Left lung (tissue), 10 donors: ENCODE measurements around the gene ATP10A. TPM values are rescaled to one million over a fixed set of nuclear protein-coding genes. Genes with fewer than 3 reads are reported as not detected.

Experiments
- ATAC-seq: fragments of 200-7000 bp; cut with Tn5 transposase; one replicate; pipeline ENCODE4 v1.9.1; 2020; ENCODE audit warnings: moderate library complexity
- DNase-seq, 4 donors: peaks; one replicate each; pipeline ENCODE4 v3.0.0-alpha.2; 2013 to 2020
- H3K27ac ChIP-seq, 2 donors: fragments of 200-600 bp; sonication (generic) in 1 of 2; one replicate each; pipeline versions ENCODE4 v1.5.0 to v1.8.0; 2020 to 2021
- H3K27me3 ChIP-seq, 2 donors: fragments of 200-600 bp; sonication (generic) in 1 of 2; one replicate each; pipeline versions ENCODE4 v1.5.0 to v1.8.0; 2020 to 2021
- H3K36me3 ChIP-seq, 2 donors: fragments of 200-600 bp; sonication (generic) in 1 of 2; one replicate each; pipeline versions ENCODE4 v1.5.0 to v1.8.0; 2020 to 2021
- H3K4me1 ChIP-seq, 2 donors: fragments of 200-600 bp; one replicate each; pipeline ENCODE4 v1.8.0; 2021
- H3K4me3 ChIP-seq, 2 donors: fragments of 200-600 bp; sonication (generic) in 1 of 2; one replicate each; pipeline versions ENCODE4 v1.5.0 to v1.8.0; 2020 to 2021; ENCODE audit warnings: mild to moderate bottlenecking in 1 of 2
- H3K9me3 ChIP-seq, 2 donors: fragments of 200-600 bp; sonication (generic) in 1 of 2; one replicate each; pipeline versions ENCODE4 v1.5.0 to v1.8.0; 2020 to 2021
- CTCF ChIP-seq, 2 donors: fragments of 200-600 bp; sonication (generic) in 1 of 2; IDR thresholded peaks; one replicate each; pipeline versions ENCODE4 v1.5.0 to v1.8.0; 2021; ENCODE audit warnings: antibody characterized with exemption in 2 of 2
- intact Hi-C, 2 donors: fragments of 100-400 bp; cut with DNase I; formaldehyde crosslinking; loops; one replicate each; pipeline versions ENCODE4 v1.11.2 to v1.14.2; 2022
- polyA plus RNA-seq, 6 donors: library from polyadenylated mRNA; unstranded; fragments of 120-200 nt; gene quantifications; one replicate each; pipeline ENCODE4 v1.2.1, GENCODE V29; 2013; ENCODE audit not compliant: insufficient read length in 6 of 6
- total RNA-seq, 2 donors: library from RNA; stranded (reverse); fragmentation: NEBNext Ultra II Directional; extraction: Animal tissue kit (Norgen Biotek cat#: 25700); gene quantifications; one replicate each; pipeline ENCODE4 v1.2.1, GENCODE V29; 2021
- donor health status: DM: no; HTN: yes; CAD: no.
- donor health status: DM: no; HTN: no; CAD: no.

The ATP10A gene
- total and polyA plus RNA-seq, 8 donors = 0.70 to 46.1 (median 0.87) TPM

GRCh38 chr15:25724899-25725298 is 138.2 kb downstream of the ATP10A start:
- H3K9me3 ChIP-seq = no peaks in the 10 kb centered on the region
- TF ChIP-seq CTCF (IDR thresholded peaks at IDR 0.05) = no peak
- no peak for ATAC-seq
- H3K4me3 ChIP-seq = no peak overlapping the region
- no peak for DNase-seq
- no peak overlapping the region for H3K27ac ChIP-seq
- H3K27me3 ChIP-seq = no peaks in the 10 kb centered on the region
- no peaks in the 10 kb centered on the region for H3K4me1 ChIP-seq
- peaks cover 0 to 15% of the 10 kb centered on the region in 2 donors for H3K36me3 ChIP-seq
- intact Hi-C loops = no loop called here

GRCh38 chr15:25721605-25721955 is 141.5 kb downstream of the ATP10A start:
- intact Hi-C loops = no loop called here
- no peak for ATAC-seq

GRCh38 chr15:25719101-25719985 is 143.8 kb downstream of the ATP10A start:
- Histone ChIP-seq H3K4me3 (no peak overlapping the region), H3K36me3 (peaks cover 0 to 16% of the 10 kb centered on the region in 2 donors), H3K27ac (no peak overlapping the region), H3K9me3 (no peaks in the 10 kb centered on the region), H3K4me1 (no peaks in the 10 kb centered on the region), H3K27me3 (no peaks in the 10 kb centered on the region)
- TF ChIP-seq CTCF (IDR thresholded peaks at IDR 0.05) = no peak
- DNase-seq = no peak
- ATAC-seq = no peak
- intact Hi-C loops = no loop called here

More at GRCh38 chr15:25721605-25721955, 141.5 kb downstream of the ATP10A start:
- no peak overlapping the region for H3K4me3 ChIP-seq
- no peak for TF ChIP-seq CTCF (IDR thresholded peaks at IDR 0.05)
- no peaks in the 10 kb centered on the region for H3K9me3 ChIP-seq
- no peaks in the 10 kb centered on the region for H3K27me3 ChIP-seq
- peaks cover 0 to 22% of the 10 kb centered on the region in 2 donors for H3K36me3 ChIP-seq
- DNase-seq = no peak
- H3K4me1 ChIP-seq = no peaks in the 10 kb centered on the region
- H3K27ac ChIP-seq = no peak overlapping the region

GRCh38 chr15:25718597-25718996 is 144.5 kb downstream of the ATP10A start:
- Histone ChIP-seq H3K9me3 (no peaks in the 10 kb centered on the region), H3K27me3 (no peaks in the 10 kb centered on the region), H3K27ac (no peak overlapping the region), H3K36me3 (peaks cover 0 to 21% of the 10 kb centered on the region in 2 donors), H3K4me1 (no peaks in the 10 kb centered on the region), H3K4me3 (no peak overlapping the region)
- ATAC-seq (no peak), DNase-seq (no peak)
- TF ChIP-seq CTCF (IDR thresholded peaks at IDR 0.05) = no peak
- intact Hi-C loops = no loop called here

- Histone ChIP-seq H3K27me3 (no peaks in the 10 kb centered on the region), H3K9me3 (no peaks in the 10 kb centered on the region), H3K36me3 (peaks cover 0 to 23% of the 10 kb centered on the region in 2 donors), H3K27ac (no peak overlapping the region), H3K4me3 (no peak overlapping the region), H3K4me1 (no peaks in the 10 kb centered on the region)
- DNase-seq (no peak), ATAC-seq (no peak)
- no peak for TF ChIP-seq CTCF (IDR thresholded peaks at IDR 0.05)
- intact Hi-C loops = no loop called here
These were observed 145.0 kb downstream of the ATP10A start for GRCh38 chr15:25718169-25718536.
